Ovary (tissue), 3 donors: ENCODE results near the gene MRLN.

ENCODE experiments used
- POLR2A ChIP-seq: fragments of 450-650 bp; IDR thresholded peaks from one replicate; pipeline ENCODE4 v1.6.1; 2017; ENCODE audit warnings: antibody characterized with exemption, mild to moderate bottlenecking, moderate library complexity
- TF ChIP-seq, protein P1 (sequence below), 3 donors: fragments of 450-650 bp in 2 of 3; fragments of 200-600 bp in 1 of 3; IDR thresholded peaks; one replicate each; pipeline versions ENCODE4 v1.5.1 to v1.8.0; 2016 to 2022; ENCODE audit warnings: antibody characterized with exemption in 3 of 3, mild to moderate bottlenecking in 1 of 3
- donor health status: DM: no; HTN: no; CAD: no.

DNA sequence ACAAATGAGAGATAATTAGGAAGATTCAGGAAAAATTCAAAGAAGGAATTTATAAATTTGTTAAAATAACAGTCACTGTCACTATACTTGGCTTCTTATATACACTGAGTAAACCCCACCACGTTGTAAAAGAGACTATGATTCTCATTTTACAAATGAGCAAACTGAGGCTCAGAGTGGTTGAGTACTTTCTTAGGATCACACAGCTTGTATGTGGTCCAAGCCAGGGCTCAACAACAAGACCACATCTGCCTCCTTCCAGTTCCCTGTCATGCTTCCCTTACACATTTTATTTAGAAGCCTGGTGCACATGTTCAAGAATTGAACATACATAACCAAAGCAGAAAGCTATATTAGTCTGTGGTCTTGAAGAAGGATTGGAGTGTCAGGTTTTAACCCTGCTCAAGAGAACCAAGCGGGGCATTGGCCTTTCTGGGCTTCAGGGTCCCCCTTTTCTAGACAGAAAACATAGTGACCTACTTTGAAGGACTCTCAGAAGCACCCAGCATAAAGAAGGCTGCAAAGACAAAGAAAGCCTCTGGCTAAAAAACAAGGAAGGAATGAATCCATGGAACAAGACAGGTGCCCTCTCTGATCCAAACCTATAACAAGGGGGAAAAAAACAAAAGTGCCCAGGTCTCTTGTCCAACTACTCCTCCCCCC, 846 bp downstream of the MRLN start:
- TF ChIP-seq, protein P1, sequence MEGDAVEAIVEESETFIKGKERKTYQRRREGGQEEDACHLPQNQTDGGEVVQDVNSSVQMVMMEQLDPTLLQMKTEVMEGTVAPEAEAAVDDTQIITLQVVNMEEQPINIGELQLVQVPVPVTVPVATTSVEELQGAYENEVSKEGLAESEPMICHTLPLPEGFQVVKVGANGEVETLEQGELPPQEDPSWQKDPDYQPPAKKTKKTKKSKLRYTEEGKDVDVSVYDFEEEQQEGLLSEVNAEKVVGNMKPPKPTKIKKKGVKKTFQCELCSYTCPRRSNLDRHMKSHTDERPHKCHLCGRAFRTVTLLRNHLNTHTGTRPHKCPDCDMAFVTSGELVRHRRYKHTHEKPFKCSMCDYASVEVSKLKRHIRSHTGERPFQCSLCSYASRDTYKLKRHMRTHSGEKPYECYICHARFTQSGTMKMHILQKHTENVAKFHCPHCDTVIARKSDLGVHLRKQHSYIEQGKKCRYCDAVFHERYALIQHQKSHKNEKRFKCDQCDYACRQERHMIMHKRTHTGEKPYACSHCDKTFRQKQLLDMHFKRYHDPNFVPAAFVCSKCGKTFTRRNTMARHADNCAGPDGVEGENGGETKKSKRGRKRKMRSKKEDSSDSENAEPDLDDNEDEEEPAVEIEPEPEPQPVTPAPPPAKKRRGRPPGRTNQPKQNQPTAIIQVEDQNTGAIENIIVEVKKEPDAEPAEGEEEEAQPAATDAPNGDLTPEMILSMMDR (IDR thresholded peaks at IDR 0.05): no peak
- TF ChIP-seq POLR2A: no peak
